PC-9 (cell line): ENCODE data around the gene CUZD1. TPM values are rescaled to one million over a fixed set of nuclear protein-coding genes. Genes with fewer than 3 reads are reported as not detected.

Experiments used
- BruUV-seq: library from RNA; stranded (reverse); fragments of 400-500 nt; replicated peaks from 2 replicates; lab custom pipeline; 2021; lab: Mats Ljungman, UMichigan
- CTCF ChIA-PET: fragments of 300-600 bp; sonication (Branson Sonifier 250); formaldehyde crosslinking; loops from one replicate; lab custom pipeline; 2022; ENCODE audit warnings: antibody characterized with exemption; lab: Charles Lee
- POLR2A ChIA-PET: fragments of 300-600 bp; sonication (Branson Sonifier 250); formaldehyde crosslinking; loops from one replicate; lab custom pipeline; 2022; ENCODE audit warnings: antibody characterized with exemption; ENCODE audit not compliant: unreplicated experiment; lab: Charles Lee
- DNase-seq, 2 experiments: peaks; one replicate each; pipeline versions ENCODE4 v3.0.0 to v3.0.0-alpha.2; 2015 to 2022; ENCODE audit warnings: mixed read lengths in 1 of 2
- H2AFZ ChIP-seq: fragments of 200-600 bp; sonication (generic); 2 replicates; pipeline ENCODE4 v1.8.1; 2017; ENCODE audit warnings: antibody characterized with exemption
- H3F3A ChIP-seq: fragments of 200-600 bp; sonication (generic); 2 replicates; pipeline ENCODE4 v1.8.1; 2017; ENCODE audit warnings: antibody characterized with exemption, mild to moderate bottlenecking, low read depth; ENCODE audit not compliant: insufficient read depth
- H3K27ac ChIP-seq: fragments of 200-600 bp; sonication (generic); 2 replicates; pipeline ENCODE4 v1.6.1; 2016; ENCODE audit warnings: mixed run types
- H3K27me3 ChIP-seq: fragments of 200-600 bp; sonication (generic); 2 replicates; pipeline ENCODE4 v1.6.1; 2016; ENCODE audit warnings: low read depth, mixed run types; ENCODE audit not compliant: insufficient read depth
- H3K36me3 ChIP-seq: fragments of 200-600 bp; sonication (generic); 2 replicates; pipeline ENCODE4 v1.6.1; 2016; ENCODE audit warnings: low read depth, mixed run types
- H3K4me1 ChIP-seq: fragments of 200-600 bp; sonication (generic); replicated peaks from 2 replicates; pipeline ENCODE4 v1.6.1; 2016; ENCODE audit warnings: mixed run types; ENCODE audit not compliant: insufficient read depth
- H3K4me2 ChIP-seq: fragments of 200-600 bp; sonication (generic); 2 replicates; pipeline ENCODE4 v1.6.1; 2017; ENCODE audit warnings: mixed run types
- H3K4me3 ChIP-seq: fragments of 200-600 bp; sonication (generic); 2 replicates; pipeline ENCODE4 v1.6.1; 2016; ENCODE audit warnings: mixed run types
- H3K79me2 ChIP-seq: fragments of 200-600 bp; sonication (generic); 2 replicates; pipeline ENCODE4 v1.6.1; 2017; ENCODE audit warnings: low read depth, mixed run types
- H3K9me2 ChIP-seq: fragments of 200-600 bp; sonication (generic); 2 replicates; pipeline ENCODE4 v1.8.1; 2017; ENCODE audit warnings: mild to moderate bottlenecking; ENCODE audit not compliant: insufficient read depth
- H3K9me3 ChIP-seq: fragments of 200-600 bp; sonication (generic); 2 replicates; pipeline ENCODE4 v1.8.1; 2016; ENCODE audit warnings: low read depth; ENCODE audit not compliant: insufficient read depth
- H4K20me1 ChIP-seq: fragments of 200-600 bp; sonication (generic); 2 replicates; pipeline ENCODE4 v1.8.1; 2017; ENCODE audit not compliant: insufficient read depth
- CTCF ChIP-seq: fragments of 200-600 bp; sonication (generic); conservative IDR thresholded peaks from 2 replicates; pipeline ENCODE4 v1.6.1; 2017; ENCODE audit warnings: mixed run types, antibody characterized with exemption, mild to moderate bottlenecking, moderate library complexity
- EZH2 ChIP-seq: fragments of 200-600 bp; sonication (generic); IDR thresholded peaks from 2 replicates; pipeline ENCODE4 v1.8.0; 2017; ENCODE audit warnings: antibody characterized with exemption, low read depth
- intact Hi-C: fragments of 100-400 bp; cut with micrococcal nuclease; formaldehyde crosslinking; loops from one replicate; pipeline ENCODE4 v1.10.0; 2022; ENCODE audit not compliant: unreplicated experiment
- total RNA-seq: library from RNA; stranded (reverse); gene quantifications from 2 replicates; pipeline ENCODE4 v1.2.3, GENCODE V29; 2021

CUZD1 gene
- total RNA-seq, 1 experiment from 2014 or later: 2.0 TPM

- Histone ChIP-seq H3K27ac (no peak overlapping the region), H3K27me3 (no peaks in the 10 kb centered on the region), H3K79me2 (no peaks in the 10 kb centered on the region), H3K4me1 (no peaks in the 10 kb centered on the region), H3K9me3 (no peaks in the 10 kb centered on the region), H3F3A (peaks cover 5% of the 10 kb centered on the region; the same call in 1 of the 2 replicates), H3K36me3 (no peaks in the 10 kb centered on the region), H2AFZ (no peak overlapping the region), H3K9me2 (no peaks in the 10 kb centered on the region), H3K4me3 (no peak overlapping the region), H3K4me2 (no peak overlapping the region), H4K20me1 (no peaks in the 10 kb centered on the region)
- CTCF ChIA-PET: no interaction called here
- BruUV-seq: no TSS peak
- intact Hi-C loops: loop anchor here (10.0 kb wide), 1 partner anchor 51 kb away; no protein-coding TSS in a partner anchor
- POLR2A ChIA-PET: interaction anchor here (0.6 kb wide), 1 partner anchor 975 kb away, joined by 3 read pairs; no protein-coding TSS in a partner anchor
- TF ChIP-seq EZH2: no peak
- no peak for DNase-seq
Measured at GRCh38 chr10:122884166-122884565, 38.5 kb upstream of the CUZD1 start.

- Histone ChIP-seq H3F3A (peaks cover 10% of the 10 kb centered on the region; the same call in 1 of the 2 replicates), H3K27ac (no peak overlapping the region), H3K4me3 (no peak overlapping the region), H3K27me3 (no peaks in the 10 kb centered on the region), H3K9me3 (no peaks in the 10 kb centered on the region), H4K20me1 (no peaks in the 10 kb centered on the region), H2AFZ (no peak overlapping the region), H3K79me2 (peaks cover 13% of the 10 kb centered on the region), H3K36me3 (no peaks in the 10 kb centered on the region), H3K4me1 (peaks cover 12% of the 10 kb centered on the region; the same call in 1 of the 2 replicates), H3K9me2 (no peaks in the 10 kb centered on the region), H3K4me2 (no peak overlapping the region)
- CTCF ChIA-PET: no interaction called here
- POLR2A ChIA-PET: no interaction called here
- BruUV-seq: no TSS peak
- intact Hi-C loops: loop anchor here (10.0 kb wide), 1 partner anchor 52 kb away; no protein-coding TSS in a partner anchor
- no peak for TF ChIP-seq CTCF
- no peak for TF ChIP-seq EZH2
- DNase-seq: no peak
Measured at GRCh38 chr10:122882766-122883165, 37.1 kb upstream of the CUZD1 start.

DNA sequence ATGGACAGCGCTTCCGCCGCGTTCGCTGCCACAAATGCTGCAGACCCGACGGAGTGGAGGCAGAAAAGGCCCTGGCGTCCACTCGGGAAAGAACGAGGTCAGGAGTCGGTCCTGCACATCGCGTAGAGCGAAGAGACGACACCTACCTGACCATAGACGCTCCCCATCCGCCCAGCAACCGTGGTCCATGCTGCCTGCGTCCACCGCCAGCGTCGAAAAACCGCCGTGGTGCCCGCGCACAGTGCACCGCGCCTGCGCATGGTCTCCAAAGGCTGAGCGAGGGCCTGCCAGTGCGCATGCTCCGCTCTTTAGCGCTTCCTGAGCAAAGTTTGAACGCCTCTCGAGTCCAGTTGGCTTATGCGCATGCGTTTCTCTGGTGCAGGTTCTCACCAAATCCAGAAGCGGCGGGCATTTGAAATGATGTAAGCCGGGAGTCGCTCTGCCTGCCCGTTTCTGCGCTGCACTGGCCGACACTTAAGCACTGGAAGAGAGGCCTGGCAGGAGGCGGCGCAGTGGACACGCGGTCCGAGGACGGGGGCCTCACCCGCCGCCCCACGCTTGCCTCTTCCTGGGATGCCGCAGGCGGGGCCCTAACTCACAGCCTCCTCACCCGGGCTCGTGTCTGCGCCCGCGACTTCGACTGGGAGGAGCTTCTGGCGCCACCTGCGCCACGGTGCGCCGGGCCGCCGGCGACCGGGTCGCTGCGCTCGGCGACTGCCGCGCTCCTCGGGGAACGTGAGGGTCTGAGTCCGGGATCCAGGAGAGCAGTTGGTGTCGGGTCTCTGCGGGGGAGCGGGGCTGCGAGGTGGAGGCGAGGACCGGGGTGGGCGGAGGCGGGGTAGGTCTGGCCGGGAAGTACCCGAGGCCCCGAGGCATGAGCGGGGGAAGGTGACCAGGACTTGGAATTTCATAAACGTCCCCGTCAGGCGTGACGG is 33.9 kb upstream of the CUZD1 start, which contains the start of gene FAM24B:
TSS of gene FAM24B (minus strand) at position 243 of the 935 bp plus-strand sequence. CDS start 29,066 bp downstream, outside the sequence.
- Histone ChIP-seq H3K9me2 (no peaks in the 10 kb centered on the region), H3K4me1 (peaks cover 16% of the 10 kb centered on the region; the same call in 1 of the 2 replicates), H3F3A (peaks cover 10% of the 10 kb centered on the region; the same call in 1 of the 2 replicates), H3K4me3 (peak within 1 kb of the TSS; percentile 85), H3K4me2 (peak within 1 kb of the TSS; percentile 91), H2AFZ (peak within 1 kb of the TSS; percentile 97), H3K9me3 (no peaks in the 10 kb centered on the region), H3K79me2 (peaks cover 36% of the 10 kb centered on the region), H3K36me3 (no peaks in the 10 kb centered on the region), H3K27ac (peak within 1 kb of the TSS; percentile 75), H4K20me1 (no peaks in the 10 kb centered on the region), H3K27me3 (no peaks in the 10 kb centered on the region)
- intact Hi-C loops: loop anchor here (10.0 kb wide), 1 partner anchor 55 kb away; no protein-coding TSS in a partner anchor
- ChIA-PET POLR2A (no interaction called here), CTCF (no interaction called here)
- BruUV-seq: no TSS peak
- peak; percentile 89 for DNase-seq
- TF ChIP-seq EZH2 (no peak), CTCF (no peak)
